Keratinocyte (primary cell): ENCODE results near the gene PTDSS2. TPM values are rescaled to one million over a fixed set of nuclear protein-coding genes. Genes with fewer than 3 reads are reported as not detected.

Experiments
- DNase-seq: peaks from one replicate; pipeline ENCODE4 v3.0.0-alpha.2; 2011; ENCODE audit warnings: low read depth, missing footprints, low spot score
- FAIRE-seq: peaks from 2 replicates; lab custom pipeline; 2011; peaks lifted over from hg19 to GRCh38; lab: Jason Lieb, UNC
- H2AFZ ChIP-seq: 2 replicates; pipeline ENCODE4 v1.6.0; 2012; ENCODE audit warnings: low read length, control low read depth, inconsistent platforms; ENCODE audit not compliant: control insufficient read depth
- H3K27ac ChIP-seq: 2 replicates; pipeline ENCODE4 v1.5.1; 2011; ENCODE audit warnings: low read length; ENCODE audit not compliant: control insufficient read depth, insufficient read depth
- H3K27me3 ChIP-seq: 3 replicates; pipeline ENCODE4 v1.6.0; 2011; ENCODE audit warnings: low read length; ENCODE audit not compliant: control insufficient read depth, insufficient read depth; ENCODE audit errors: extremely low read depth
- H3K36me3 ChIP-seq, 2 experiments: 2 replicates in 1 of 2; 3 replicates in 1 of 2; pipeline ENCODE4 v1.5.1; 2011; ENCODE audit warnings: low read length in 2 of 2, mild to moderate bottlenecking in 1 of 2; ENCODE audit not compliant: control insufficient read depth in 2 of 2, insufficient read depth in 2 of 2; ENCODE audit errors: extremely low read depth in 1 of 2
- H3K4me1 ChIP-seq: 3 replicates; pipeline ENCODE4 v1.5.1; 2011; ENCODE audit warnings: low read length; ENCODE audit not compliant: control insufficient read depth, insufficient read depth; ENCODE audit errors: extremely low read depth
- H3K4me2 ChIP-seq: 3 replicates; pipeline ENCODE4 v1.6.0; 2011; ENCODE audit warnings: low read depth, low read length; ENCODE audit not compliant: control insufficient read depth, insufficient read depth; ENCODE audit errors: extremely low read depth
- H3K4me3 ChIP-seq, 3 experiments: fragments of 200-600 bp in 1 of 3; sonication (generic) in 1 of 3; 2 replicates in 2 of 3; 3 replicates in 1 of 3; pipeline ENCODE4 v1.5.1; 2011 to 2016; ENCODE audit warnings: low read length in 3 of 3, mild to moderate bottlenecking in 3 of 3, control low read depth in 2 of 3, inconsistent platforms in 1 of 3, low read depth in 1 of 3, mixed read lengths in 1 of 3, mixed run types in 1 of 3, moderate library complexity in 1 of 3; ENCODE audit not compliant: control insufficient read depth in 2 of 3, insufficient read depth in 2 of 3; ENCODE audit errors: extremely low read depth in 1 of 3
- H3K79me2 ChIP-seq: 2 replicates; pipeline ENCODE4 v1.6.0; 2012; ENCODE audit warnings: low read length; ENCODE audit not compliant: control insufficient read depth, insufficient read depth
- H3K9ac ChIP-seq: 3 replicates; pipeline ENCODE4 v1.6.0; 2011; ENCODE audit warnings: low read length; ENCODE audit not compliant: control insufficient read depth, insufficient read depth; ENCODE audit errors: extremely low read depth
- H3K9me1 ChIP-seq: 3 replicates; pipeline ENCODE4 v1.6.0; 2011; ENCODE audit warnings: low read length; ENCODE audit not compliant: control insufficient read depth, insufficient read depth; ENCODE audit errors: extremely low read depth
- H3K9me3 ChIP-seq: 2 replicates; pipeline ENCODE4 v1.5.1; 2012; ENCODE audit warnings: low read depth, low read length; ENCODE audit not compliant: control insufficient read depth
- H4K20me1 ChIP-seq: 3 replicates; pipeline ENCODE4 v1.6.0; 2011; ENCODE audit warnings: low read length; ENCODE audit not compliant: control insufficient read depth, insufficient read depth; ENCODE audit errors: extremely low read depth
- CTCF ChIP-seq, 3 experiments: IDR thresholded peaks in 1 of 3; conservative IDR thresholded peaks in 1 of 3; optimal IDR thresholded peaks in 1 of 3; 2 replicates in 2 of 3; 3 replicates in 1 of 3; pipeline versions ENCODE3 to v1.5.1; 2011; ENCODE audit warnings: low read length in 3 of 3, mild to moderate bottlenecking in 3 of 3, moderate library complexity in 2 of 3, control low read depth in 1 of 3, inconsistent platforms in 1 of 3; ENCODE audit not compliant: insufficient read depth in 2 of 3; ENCODE audit errors: extremely low read depth in 1 of 3
- EZH2 ChIP-seq: IDR thresholded peaks from one replicate; pipeline ENCODE4 v1.6.1; 2012; ENCODE audit warnings: inconsistent platforms, mild to moderate bottlenecking, low read length, moderate library complexity
- dilution Hi-C: fragments of 300-500 bp; cut with MboI; formaldehyde crosslinking; loops from one replicate; pipeline ENCODE4 v1.7.0; 2020; ENCODE audit warnings: low sequenced_read_pairs; ENCODE audit not compliant: extremely low pct_ligation_motif_present
- polyA plus RNA-seq, 5 experiments: library from polyadenylated mRNA; depleted of rRNA in 3 of 5; stranded (reverse) in 3 of 5; stranded (forward) in 1 of 5; unstranded in 1 of 5; fragments of >200 nt; gene quantifications; 1 replicate in 1 of 5; 2 replicates in 3 of 5; 3 replicates in 1 of 5; pipeline versions ENCODE4 v1.2.1 to v1.2.3, GENCODE V29; 2011 to 2012; ENCODE audit warnings: missing spikeins in 2 of 5, low read depth in 1 of 5, low replicate concordance in 1 of 5

Gene PTDSS2
- polyA plus RNA-seq, 1 donor (not counting 4 experiments of a cell fraction or from before 2014, with no cell fraction given): 21.6 TPM

DNA sequence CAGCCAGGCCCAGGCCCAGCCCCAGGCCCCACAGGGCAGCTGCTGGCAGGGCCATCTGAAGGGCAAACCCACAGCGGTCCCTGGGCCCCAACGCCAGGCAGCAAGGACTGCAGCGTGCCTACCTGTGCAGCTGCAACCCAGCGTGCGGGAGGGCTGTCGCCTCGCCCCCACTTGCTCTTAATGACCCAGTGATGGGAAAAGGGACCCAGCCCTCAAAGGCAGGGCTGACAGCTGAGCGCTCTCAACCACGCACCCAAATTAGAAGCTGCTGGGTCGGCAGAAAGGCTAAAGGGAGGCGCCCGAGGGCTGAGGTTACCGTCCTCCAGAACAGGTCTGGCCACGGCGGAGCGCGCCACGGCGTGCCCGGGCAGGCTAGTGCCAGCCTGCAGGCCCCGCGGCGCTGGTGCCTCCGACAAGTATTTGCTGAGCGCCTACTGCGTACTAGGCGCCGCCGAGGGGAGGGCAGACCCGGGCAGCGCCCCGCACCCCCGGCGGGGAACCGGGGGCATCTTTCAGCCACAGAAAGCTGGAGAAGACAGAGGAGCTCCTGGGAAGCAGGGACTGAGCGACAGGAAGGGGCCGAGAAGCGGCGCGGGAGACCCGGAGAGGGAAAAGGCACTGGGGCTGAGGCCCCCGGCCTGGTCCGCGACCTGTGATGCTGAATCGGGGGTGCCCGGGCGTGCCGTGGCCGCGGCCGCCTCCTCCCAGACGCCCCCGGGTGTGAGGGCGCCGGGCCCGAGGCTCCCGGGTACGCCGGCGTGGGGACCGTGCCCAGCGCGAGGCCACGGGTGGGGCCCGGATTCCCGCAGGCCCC is 84.5 kb downstream of the PTDSS2 start:
- Histone ChIP-seq H3K4me3 (peak overlapping the region; percentile 74 to 96 (median 83)), H3K79me2 (peaks cover 31% of the 10 kb centered on the region), H3K27ac (peak overlapping the region; percentile 82), H3K4me1 (peaks cover 23% of the 10 kb centered on the region), H3K9me3 (no peaks in the 10 kb centered on the region), H3K9ac (peak overlapping the region; percentile 90), H3K36me3 (peaks cover 17 to 27% of the 10 kb centered on the region in 2 experiments), H3K27me3 (peaks cover 6% of the 10 kb centered on the region), H4K20me1 (peaks cover 22% of the 10 kb centered on the region), H3K4me2 (peak overlapping the region; percentile 59), H3K9me1 (no peaks in the 10 kb centered on the region), H2AFZ (no peak overlapping the region)
- dilution Hi-C loops: no loop called here
- peak; percentile 61 for DNase-seq
- FAIRE-seq: peak; percentile 81
- no peak for TF ChIP-seq EZH2
- TF ChIP-seq CTCF (optimal IDR thresholded peaks at IDR 0.05 in 1 of 3, IDR thresholded peaks at IDR 0.05 in 1 of 3, conservative IDR thresholded peaks at IDR 0.05 in 1 of 3; ENCODE audit: extremely low read depth in 1 of 3, insufficient read depth in 2 of 3, low read length in 3 of 3): peak in 1 of 3 experiments; percentile 29

DNA sequence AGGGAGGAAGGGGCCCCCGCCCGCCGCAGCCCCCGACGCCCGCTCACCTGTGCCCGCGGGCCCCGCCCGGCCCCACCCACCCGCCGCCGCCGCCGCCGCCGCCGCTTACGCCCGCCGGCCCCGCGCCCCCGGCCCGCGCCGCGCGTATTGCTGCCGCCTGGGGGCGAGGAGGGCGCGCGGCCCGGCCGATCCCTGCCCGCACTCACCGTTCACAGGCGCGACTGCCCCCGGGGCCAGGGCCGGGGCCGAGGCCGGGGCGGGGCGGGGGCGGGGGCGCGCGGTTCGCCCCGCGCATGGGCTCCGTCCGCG is 85.1 kb downstream of the PTDSS2 start:
- peaks cover 17 to 27% of the 10 kb centered on the region in 2 experiments for H3K36me3 ChIP-seq
- DNase-seq (no peak), FAIRE-seq (no peak)
- H3K4me1 ChIP-seq: peaks cover 23% of the 10 kb centered on the region
- H3K9me3 ChIP-seq: no peaks in the 10 kb centered on the region
- H4K20me1 ChIP-seq: peaks cover 22% of the 10 kb centered on the region
- H3K27ac ChIP-seq: peak overlapping the region; percentile 82
- no peaks in the 10 kb centered on the region for H3K9me1 ChIP-seq
- dilution Hi-C loops: no loop called here
- TF ChIP-seq EZH2: no peak
- peak overlapping the region; percentile 90 for H3K9ac ChIP-seq
- peaks cover 6% of the 10 kb centered on the region for H3K27me3 ChIP-seq
- H3K4me3 ChIP-seq: peak overlapping the region in 2 of 3 experiments; percentile 83 to 96
- no peak overlapping the region for H3K4me2 ChIP-seq
- H3K79me2 ChIP-seq: peaks cover 31% of the 10 kb centered on the region
- no peak overlapping the region for H2AFZ ChIP-seq
